Fibroblast of pulmonary artery (primary cell): ENCODE results near the gene SETD1A.
"Not testable (repeated sequence)": the region's sequence is repeated elsewhere in the genome, so short reads cannot be mapped to it uniquely, and the experiment has no call there.

Experiments used
- DNase-seq: peaks from one replicate; pipeline ENCODE4 v3.0.0-alpha.2; 2010; ENCODE audit warnings: low read depth
- H3K4me3 ChIP-seq: replicated peaks from 2 replicates; pipeline ENCODE4 v1.5.1; 2011; ENCODE audit warnings: low read depth, mild to moderate bottlenecking, control low read depth, low read length, moderate library complexity
- TF ChIP-seq, protein P1 (sequence below): IDR thresholded peaks from 2 replicates; pipeline ENCODE4 v1.5.1; 2011; ENCODE audit warnings: mild to moderate bottlenecking, control low read depth, low read length, inconsistent platforms; ENCODE audit errors: missing control alignments

The SETD1A gene

DNA sequence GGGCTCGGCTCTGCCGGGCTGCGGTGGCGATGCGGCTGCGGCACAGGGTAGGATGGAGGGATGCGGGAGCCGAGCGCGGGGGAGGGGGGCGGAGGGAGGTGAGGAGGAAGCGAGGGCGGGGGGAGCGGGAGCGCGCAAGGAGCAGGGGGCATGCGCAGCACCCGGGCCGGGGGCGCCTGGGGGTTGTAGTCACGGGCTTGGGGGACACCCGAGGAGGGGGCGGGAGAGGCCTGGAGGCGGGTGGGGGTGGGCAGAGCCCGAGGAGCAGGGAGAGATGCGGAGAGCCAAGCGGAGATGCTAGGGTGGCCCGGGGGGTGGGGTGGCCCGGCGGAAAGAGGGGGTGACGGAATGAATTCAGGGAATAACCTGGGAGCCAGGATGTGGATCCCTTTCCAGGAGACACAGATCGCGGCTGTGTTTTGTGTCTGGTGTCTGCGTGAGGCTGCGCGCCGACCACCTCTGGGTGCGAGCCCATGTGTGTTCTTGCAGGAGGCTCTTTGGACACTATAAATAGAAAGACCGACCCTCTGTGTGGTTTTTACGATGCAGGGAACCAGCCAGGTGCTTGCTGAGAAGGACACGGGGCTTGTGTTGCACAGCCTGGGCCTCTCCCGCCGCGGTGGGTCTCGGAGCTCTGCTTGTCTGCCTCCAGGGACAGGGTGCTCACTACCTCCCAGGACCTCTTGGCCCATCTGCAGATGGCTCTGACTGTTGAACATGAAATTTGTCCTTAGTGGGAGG, 53.2 kb downstream of the SETD1A start, which contains the start of gene STX1B:
Gene STX1B (minus strand): TSS at position 54 of the 741 bp plus-strand sequence. CDS start 242 bp downstream, outside the sequence.
- peak within 1 kb of the TSS; percentile 22 for H3K4me3 ChIP-seq
- no peak for DNase-seq
- TF ChIP-seq, protein P1, sequence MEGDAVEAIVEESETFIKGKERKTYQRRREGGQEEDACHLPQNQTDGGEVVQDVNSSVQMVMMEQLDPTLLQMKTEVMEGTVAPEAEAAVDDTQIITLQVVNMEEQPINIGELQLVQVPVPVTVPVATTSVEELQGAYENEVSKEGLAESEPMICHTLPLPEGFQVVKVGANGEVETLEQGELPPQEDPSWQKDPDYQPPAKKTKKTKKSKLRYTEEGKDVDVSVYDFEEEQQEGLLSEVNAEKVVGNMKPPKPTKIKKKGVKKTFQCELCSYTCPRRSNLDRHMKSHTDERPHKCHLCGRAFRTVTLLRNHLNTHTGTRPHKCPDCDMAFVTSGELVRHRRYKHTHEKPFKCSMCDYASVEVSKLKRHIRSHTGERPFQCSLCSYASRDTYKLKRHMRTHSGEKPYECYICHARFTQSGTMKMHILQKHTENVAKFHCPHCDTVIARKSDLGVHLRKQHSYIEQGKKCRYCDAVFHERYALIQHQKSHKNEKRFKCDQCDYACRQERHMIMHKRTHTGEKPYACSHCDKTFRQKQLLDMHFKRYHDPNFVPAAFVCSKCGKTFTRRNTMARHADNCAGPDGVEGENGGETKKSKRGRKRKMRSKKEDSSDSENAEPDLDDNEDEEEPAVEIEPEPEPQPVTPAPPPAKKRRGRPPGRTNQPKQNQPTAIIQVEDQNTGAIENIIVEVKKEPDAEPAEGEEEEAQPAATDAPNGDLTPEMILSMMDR: no peak

DNA sequence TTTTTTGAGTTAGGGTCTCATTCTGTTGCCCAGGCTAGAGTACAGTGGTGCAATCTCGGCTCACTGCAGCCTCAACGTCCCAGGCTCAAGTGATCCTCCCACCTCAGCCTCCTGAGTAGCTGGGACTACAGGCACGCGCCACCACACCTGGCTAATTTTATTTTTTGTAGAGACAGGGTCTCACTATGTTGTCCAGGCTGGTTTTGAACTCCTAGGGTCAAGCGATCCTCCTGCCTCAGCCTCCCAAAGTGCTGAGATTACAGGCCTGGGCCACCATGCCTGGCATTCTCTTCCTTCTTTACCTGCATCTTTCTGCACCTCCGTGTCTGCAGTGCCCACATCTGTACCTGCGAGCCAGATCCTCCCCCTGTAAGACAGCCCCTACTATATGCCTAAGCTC, 54.3 kb downstream of the SETD1A start:
- not testable (repeated sequence) for DNase-seq, H3K4me3 ChIP-seq

- H3K4me3 ChIP-seq, DNase-seq: not testable (repeated sequence)
These were observed 55.7 kb downstream of the SETD1A start for GRCh38 chr16:31013292-31013691.

GRCh38 chr16:31016018-31016417, 58.5 kb downstream of the SETD1A start:
- no peak for DNase-seq
- TF ChIP-seq, protein P1: no peak
- H3K4me3 ChIP-seq: no peak overlapping the region

GRCh38 chr16:31017756-31018155, 60.2 kb downstream of the SETD1A start:
- DNase-seq, H3K4me3 ChIP-seq: not testable (repeated sequence)

- no peak overlapping the region for H3K4me3 ChIP-seq
- DNase-seq: no peak
- TF ChIP-seq, protein P1: no peak
These were observed 63.0 kb downstream of the SETD1A start for GRCh38 chr16:31020536-31020935.

DNA sequence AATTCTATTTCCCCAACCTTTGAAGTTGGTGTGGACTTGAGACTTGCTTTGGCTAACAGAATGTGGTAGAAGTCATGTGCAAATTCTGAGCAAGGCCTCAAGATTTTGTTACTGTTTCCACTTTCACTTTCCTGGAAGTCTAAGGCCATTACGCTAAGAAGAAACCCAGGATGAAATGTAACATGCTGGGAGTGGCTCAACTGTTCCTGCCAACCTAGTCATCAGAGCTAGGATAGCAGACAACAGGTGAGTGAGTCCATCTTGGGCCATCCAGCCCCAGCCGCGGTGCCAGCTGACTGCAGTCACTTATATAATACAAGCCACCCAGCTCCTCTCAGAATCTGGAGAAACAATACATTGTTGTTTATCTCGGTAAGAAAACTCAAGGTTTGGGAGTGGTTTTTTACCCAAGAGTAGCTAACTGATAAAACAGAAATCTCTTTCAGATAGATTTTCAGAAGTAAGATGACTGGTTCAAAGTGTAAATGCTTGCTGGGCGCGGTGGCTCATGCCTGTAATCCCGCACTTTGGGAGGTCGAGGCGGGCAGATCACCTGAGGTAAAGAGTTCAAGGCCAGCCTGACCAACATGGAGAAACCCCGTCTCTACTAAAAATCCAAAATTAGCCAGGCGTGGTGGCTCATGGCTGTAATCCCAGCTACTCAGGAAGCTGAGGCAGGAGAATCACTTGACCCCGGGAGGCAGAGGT, 65.1 kb downstream of the SETD1A start:
- H3K4me3 ChIP-seq: no peak overlapping the region
- TF ChIP-seq, protein P1: no peak
- no peak for DNase-seq

- DNase-seq: no peak
- TF ChIP-seq, protein P1: no peak
These were observed 65.7 kb downstream of the SETD1A start for GRCh38 chr16:31023252-31023602.

More at GRCh38 chr16:31023252-31023602, 65.7 kb downstream of the SETD1A start:
- no peak overlapping the region for H3K4me3 ChIP-seq
